RCC 7860 (cell line): ENCODE data around the gene ARHGAP28.

Source experiments
- DNase-seq: peaks from one replicate; pipeline ENCODE4 v3.0.0-alpha.2; 2015; ENCODE audit warnings: low spot score
- FAIRE-seq: peaks from 2 replicates; lab custom pipeline; 2012; peaks lifted over from hg19 to GRCh38; lab: Jason Lieb, UNC

Gene ARHGAP28, protein sequence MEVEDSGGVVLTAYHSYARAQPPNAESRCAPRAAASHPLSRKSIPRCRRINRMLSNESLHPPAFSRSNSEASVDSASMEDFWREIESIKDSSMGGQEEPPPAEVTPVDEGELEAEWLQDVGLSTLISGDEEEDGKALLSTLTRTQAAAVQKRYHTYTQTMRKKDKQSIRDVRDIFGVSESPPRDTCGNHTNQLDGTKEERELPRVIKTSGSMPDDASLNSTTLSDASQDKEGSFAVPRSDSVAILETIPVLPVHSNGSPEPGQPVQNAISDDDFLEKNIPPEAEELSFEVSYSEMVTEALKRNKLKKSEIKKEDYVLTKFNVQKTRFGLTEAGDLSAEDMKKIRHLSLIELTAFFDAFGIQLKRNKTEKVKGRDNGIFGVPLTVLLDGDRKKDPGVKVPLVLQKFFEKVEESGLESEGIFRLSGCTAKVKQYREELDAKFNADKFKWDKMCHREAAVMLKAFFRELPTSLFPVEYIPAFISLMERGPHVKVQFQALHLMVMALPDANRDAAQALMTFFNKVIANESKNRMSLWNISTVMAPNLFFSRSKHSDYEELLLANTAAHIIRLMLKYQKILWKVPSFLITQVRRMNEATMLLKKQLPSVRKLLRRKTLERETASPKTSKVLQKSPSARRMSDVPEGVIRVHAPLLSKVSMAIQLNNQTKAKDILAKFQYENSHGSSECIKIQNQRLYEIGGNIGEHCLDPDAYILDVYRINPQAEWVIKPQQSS

DNA sequence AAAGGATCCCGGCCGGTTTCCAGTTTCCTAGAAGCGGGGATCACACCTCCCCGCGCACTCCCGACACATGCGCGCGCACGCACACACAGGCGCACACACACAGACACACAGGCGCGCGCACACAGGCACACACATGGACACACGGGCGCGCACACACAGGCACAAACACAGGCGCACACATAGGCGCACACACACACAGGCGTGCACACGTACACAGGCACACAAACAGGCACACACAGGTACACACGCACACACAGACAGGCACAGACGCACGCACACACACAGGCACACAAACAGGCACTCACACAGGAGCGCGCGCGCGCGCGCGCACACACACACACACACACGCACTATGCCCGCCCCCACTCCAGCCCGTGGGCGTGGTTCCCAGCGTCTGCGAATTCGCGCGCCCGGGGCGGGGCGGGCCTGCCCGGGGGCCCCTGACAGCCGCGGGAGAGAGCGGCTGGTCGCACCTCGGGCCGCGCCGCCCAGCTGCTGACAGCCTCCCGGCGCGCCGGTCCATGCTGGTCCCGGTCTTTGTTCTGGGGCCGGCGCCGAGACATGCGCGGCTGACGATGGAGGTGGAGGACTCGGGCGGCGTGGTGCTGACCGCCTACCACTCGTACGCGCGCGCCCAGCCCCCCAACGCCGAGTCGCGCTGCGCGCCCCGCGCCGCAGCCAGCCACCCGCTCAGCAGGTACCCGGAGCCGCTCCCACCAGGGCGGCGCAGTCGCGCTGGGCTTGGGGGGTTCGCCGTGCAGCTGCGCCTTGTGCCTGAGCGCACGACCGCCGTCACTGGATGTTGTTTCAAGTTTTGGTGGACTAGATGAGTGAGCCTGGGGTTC is at the start of gene ARHGAP28:
Gene ARHGAP28 (plus strand): TSS at position 470 of the 845 bp plus-strand sequence. CDS start 106 bp downstream, at position 576.
- DNase-seq: peak; percentile 63

DNA sequence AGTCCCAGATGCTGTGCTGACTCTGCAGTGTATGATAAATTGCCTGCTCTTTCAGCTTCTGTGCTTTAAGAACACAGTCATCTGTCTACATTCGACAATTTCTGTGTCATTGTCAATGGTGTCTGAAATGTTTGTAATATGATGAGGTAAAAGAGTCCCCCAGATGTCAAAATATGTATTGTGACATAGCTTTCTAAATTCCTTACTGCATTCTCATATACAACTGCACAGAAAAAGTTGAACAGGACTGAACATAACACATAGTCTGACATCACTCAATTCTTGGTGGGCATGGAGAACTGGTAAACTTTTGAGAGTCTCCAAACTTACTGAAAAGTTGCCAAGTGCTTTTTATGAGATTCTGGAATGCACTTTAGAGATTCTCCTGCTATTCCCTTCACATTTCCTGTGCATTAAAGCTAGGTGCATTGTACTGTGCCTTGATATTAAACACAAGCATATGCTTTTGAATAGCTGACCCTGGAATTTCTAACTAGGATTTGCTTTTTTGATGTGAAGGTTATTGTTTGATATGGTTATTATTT is 48.1 kb upstream of the ARHGAP28 start:
- DNase-seq: no peak
- FAIRE-seq: no peak

More for the DNA sequence above, at the start of gene ARHGAP28:
- no peak for FAIRE-seq

DNA sequence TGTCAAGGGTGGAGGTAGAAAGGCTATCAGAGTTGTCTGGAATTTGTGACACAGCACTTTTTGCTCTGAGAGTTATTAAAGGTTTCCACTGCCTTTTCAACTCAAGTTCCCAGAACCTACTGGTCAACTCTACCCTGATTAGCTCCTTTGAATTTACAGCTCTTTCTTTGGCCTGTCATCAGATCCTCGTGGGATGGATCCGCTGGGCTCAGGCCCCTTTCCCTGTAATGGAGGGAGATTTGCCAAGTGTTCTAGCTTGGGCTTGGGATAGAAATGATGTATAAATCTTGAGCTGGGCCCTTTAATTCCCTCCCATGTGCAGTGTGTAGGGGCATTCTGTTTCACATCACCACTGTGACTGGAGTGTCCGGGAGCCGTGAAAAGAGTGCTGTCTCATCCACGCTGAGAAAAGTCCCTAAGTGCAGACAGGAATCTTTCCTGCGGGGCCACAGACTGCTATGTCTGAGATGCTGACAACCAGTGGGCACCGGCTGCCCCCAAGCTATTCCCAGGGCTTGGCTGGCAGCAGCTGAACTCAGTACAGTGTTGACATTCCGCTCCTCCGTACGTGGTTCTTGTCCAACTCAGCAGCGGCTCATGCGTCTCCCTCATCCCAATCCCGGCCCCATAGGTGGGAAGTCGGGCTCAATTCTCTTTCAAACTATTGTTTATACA is 46.9 kb upstream of the ARHGAP28 start:
- no peak for DNase-seq
- FAIRE-seq: no peak

DNA sequence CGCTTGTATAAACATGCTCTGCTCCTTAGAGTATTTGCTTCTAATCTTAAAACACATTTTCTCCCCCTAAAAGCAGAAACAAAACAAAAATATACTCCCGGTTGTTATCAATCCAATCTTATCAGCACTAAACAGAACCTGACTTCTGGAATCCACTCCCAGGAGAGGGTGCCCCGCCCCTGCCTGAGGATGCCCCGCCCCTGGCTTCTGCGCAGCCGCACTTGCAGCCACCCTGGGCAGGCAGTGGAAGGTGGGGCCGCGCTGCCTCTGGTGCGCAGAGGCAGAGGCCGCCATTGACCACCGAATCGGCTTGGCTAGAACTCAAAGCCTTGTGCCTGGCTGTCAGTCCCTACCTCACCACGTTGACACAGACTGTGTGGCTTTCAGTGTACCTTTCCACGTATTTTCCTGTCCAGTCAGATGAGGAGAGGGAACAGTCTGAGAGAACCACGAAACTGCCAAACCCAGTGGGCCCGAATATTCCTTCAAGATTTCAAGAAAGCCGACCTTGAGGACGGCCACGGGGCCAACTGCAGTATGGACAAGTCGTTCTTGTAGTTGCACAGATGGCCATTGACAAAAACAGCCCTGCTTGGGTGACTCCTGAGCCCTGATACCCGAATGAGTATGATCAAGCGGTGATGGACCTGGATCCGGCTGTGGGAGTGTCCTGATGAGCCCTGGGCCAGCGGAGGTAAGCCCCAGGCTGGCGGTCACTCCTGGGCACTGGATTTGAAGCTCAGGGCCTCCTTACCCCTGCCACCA is 46.2 kb upstream of the ARHGAP28 start:
- FAIRE-seq: no peak

DNA sequence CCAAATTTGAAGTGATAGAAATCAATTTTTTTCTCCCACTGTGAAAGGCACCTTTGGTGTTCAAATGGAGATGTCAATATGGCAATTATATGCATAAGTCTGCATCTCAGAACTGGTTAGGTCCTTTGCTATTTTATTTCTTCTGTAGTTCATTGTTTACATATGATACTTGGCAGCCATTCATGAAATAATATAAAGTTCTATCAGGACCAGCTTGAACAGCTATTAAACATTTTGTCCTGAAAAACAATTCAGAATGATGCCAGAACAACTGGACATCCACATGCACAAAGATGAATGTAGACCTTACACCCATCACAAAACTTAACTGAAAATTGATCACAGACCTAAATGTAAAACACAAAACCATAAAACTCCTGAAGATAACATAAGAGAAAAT is 41.8 kb upstream of the ARHGAP28 start:
- FAIRE-seq: no peak
- no peak for DNase-seq

More for the DNA sequence above, 46.2 kb upstream of the ARHGAP28 start:
- DNase-seq: no peak

DNA sequence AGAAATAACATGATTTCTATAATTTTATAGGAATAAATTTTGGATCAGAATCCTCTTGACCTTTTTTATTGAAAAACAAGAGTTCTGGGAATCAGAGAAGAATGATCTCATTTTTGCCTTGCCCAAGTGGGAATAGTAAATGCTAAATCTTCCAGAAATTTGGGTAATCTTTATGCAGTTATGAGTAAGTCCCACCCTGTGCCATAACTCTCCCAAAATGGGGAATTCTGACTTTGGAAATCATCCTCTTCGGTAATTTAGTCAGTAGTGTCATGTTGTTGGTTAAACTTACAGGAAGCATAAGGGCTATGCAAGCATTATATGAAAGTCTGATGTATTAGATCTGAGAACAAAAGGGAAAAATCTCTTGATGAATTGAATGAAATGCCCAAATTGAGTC is 20.6 kb upstream of the ARHGAP28 start:
- no peak for FAIRE-seq
- no peak for DNase-seq

DNA sequence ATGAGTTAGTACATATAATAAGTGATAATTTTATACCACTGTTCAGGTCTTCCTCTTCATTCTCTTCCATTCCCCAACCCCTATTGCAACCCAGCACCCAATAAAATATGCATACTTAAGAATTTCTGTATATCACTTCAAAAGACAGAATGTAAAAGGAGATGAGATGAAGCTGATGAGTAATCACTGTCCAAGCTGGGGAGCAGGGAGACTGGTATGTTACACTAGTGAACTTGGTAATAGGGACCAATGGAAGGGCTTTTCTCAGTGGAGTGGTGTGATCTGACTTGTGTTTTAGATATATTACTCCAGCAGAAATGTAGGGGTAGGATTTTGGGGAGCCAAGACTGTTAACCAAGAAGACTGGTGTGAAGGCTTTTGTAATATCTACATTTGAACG is 18.0 kb upstream of the ARHGAP28 start:
- DNase-seq: no peak
- FAIRE-seq: no peak

DNA sequence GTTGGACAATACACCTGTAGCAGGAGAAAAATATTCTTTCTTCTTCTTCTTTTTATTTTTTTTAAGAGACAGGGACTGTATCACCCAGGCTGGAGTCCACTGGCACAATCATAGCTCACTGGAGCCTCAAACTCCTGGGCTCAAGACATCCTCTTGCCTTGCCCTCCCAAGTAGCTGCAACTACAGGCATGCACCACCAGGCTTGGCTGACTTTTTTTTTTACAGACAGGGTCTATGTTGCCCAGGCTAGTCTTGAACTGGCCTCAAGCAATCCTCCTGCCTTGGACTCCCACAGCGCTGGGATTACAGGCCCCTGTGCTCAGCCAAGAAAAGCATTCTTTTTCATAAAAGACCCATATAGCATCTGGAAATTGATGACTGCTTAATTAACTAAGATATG is 17.1 kb upstream of the ARHGAP28 start:
- DNase-seq (no peak), FAIRE-seq (no peak)

DNA sequence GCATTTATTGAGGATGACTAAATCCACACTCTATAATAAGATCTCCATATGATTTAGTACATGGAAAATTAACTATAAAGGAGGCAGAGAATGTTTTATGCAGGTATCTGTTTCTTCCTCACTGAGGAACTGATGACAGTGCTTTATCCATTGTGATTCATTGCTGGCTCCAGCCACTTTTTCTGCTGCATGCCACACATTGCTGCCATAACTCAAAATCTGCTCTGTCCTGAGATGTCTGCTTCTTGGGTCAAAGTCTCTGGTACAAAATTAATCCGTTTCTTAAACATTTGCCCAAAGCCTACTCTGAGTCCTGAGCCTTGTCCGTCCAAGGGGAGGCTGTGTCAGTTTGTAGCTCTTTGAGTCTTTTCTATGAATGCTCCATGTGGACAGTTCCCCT is 15.5 kb upstream of the ARHGAP28 start:
- peak; percentile 67 for FAIRE-seq
- DNase-seq: peak; percentile 67

DNA sequence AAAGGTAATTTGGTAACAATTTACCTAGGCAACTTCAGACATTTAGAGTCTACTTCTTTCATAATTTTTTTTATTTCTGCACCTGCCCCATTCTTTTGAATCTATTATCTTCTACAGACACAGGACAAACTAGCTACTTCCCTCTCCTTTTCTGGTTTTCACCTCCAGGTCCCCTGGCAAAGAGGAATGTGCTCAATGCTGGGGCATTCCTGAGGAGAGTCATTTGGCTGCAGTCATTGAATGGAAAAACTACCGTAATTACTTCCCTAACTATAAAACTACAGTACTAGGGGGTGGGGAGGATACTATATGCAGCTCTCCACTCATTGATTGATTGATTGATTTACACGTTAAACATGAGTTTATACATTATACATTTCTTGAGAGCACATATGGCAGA is 11.2 kb upstream of the ARHGAP28 start:
- DNase-seq: no peak
- no peak for FAIRE-seq

DNA sequence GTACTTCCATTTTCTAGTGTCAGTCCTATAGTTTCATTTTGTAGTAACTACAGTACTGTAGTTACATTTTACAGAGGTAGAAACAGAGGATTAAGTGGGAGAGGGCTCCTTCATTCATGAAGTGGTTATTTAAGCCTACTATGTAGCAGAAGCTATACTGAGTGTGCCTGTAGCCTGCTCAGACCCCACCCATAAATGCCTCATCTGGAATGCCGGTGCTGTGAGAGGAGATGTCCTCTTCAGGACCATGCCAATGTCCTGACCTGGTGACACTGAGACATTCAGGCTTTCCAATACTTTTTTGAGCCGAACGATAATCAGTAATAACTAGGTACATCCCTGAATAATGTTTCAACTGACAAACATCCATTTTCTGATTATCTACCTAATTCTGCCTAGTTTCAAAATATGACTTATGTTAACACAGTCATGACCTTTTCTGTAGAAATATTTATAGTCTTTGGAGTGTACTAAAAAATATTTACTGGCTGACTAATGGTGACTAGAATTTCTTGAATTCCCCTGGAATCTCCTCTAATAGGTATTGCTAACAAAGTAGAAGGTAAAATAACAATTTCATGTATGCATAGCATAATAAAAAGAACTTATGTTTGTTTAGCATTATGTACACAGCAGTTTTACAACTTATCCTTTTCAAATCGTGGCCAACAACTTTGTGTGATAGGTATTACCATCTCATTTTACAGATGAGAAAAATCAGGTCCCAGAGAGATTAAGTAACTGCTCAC is 10.2 kb upstream of the ARHGAP28 start:
- FAIRE-seq: no peak

DNA sequence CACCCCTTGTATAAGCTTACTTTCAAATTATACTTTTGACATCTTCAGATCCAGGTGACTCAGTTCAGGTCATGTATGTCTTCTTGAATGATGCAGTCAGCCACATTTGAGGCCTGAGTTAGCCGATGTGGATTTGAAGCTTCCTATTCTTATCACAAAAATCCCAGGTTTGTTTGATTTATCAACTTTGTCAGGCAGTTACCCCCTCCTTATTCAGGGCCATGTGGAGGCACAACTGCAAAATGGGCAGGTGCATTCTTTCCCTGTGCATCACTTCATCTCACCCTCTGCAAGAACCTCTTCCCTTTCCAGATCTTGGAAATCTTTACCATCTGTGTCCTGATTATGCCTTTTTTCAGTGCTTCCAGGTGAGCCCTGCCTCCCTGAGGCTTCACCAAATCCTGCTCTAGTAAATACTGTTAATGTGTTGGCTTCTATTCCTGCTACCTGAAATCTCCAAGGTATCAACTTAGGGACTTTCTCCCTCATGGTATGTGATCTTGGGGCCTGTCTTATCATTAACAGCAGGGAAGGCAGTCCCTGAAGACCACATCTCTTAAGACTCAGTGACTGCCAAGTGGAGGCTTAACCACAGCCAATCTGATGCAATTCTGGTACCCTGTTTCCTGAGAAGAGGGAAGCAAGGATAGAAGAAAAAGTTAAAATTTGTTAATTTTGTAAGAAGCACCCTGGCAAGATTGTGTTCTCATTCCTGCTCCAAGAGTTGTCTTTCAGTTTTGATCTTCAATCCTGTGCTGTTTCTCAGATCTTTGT is 9.4 kb upstream of the ARHGAP28 start:
- FAIRE-seq (no peak), DNase-seq (no peak)

More for the DNA sequence above, 10.2 kb upstream of the ARHGAP28 start:
- no peak for DNase-seq

DNA sequence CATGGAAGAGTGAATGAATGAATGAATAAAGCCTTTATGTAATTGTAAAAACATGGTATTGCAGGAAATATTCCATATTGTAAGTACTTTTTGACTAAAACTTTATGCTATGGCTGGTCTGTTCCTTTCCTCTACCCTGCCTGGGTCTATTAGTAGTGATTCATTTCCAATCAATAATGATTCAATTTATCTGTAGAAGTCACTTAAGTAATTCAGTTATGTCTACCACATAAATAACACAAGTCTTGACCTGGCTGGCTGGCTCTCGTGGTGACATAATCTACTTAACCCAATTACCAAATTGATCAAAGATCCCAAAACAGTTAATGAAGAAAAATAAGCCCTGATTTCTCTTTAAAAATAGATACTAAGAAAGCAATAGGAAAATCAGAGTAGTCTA is 7.8 kb upstream of the ARHGAP28 start:
- no peak for FAIRE-seq
- no peak for DNase-seq

DNA sequence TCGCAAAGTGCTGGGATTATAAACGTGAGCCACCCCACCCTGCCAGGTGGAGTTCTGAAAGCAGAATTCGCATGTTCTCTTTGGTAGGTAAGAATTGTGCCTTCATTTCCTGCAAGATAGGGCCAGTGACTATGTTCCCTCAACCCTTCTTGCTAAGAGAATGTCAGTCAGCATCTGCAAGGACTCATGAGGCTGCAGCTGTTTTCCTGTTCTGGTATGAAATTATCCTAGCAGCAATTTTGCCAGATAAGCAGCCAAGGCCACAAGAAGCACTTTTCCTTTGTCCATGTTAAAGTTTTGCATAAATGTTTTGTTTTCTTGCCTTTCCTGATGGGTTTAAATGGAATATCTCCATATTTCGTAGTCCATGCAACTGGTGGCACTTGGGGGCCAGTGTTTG is 6.8 kb upstream of the ARHGAP28 start:
- DNase-seq (no peak), FAIRE-seq (no peak)

DNA sequence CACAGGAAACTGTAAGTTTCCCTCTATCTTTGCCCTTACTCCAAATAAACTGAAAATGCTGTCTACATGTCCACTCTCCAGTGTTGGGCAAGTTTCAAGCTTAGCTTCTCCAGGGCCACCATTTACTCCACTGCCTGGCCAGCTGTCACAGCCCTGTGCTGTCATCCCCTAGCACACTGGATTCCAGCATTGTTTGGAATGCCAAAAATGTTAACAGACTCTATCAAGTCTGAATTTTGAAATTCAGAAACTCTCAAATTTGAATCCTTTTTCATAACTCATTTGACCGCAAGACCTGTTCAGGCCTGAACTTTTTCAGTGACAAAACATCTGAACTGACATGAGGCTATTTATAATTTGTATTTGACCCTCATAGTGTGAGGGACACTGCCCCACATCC is 5.2 kb upstream of the ARHGAP28 start:
- no peak for FAIRE-seq
- no peak for DNase-seq

DNA sequence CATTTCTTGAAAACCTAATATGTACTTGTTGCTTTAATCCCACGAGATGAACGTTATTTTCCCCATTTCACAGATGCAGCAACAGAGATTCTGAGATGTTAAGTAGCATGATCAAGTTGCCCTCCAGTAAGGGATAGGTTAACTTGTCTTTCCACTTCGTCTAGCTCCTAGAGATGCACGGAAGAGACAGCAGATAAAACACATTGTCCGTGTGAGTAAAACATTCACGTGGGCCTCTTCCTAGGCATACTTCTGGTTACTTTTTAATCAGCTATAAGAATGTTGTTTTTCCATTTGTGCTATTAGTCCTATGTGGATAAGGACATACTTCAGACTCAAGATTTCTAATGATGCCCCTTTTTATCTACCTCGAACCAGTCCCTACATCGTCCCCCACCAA is 1.2 kb upstream of the ARHGAP28 start:
- FAIRE-seq (peak; percentile 38), DNase-seq (no peak)

DNA sequence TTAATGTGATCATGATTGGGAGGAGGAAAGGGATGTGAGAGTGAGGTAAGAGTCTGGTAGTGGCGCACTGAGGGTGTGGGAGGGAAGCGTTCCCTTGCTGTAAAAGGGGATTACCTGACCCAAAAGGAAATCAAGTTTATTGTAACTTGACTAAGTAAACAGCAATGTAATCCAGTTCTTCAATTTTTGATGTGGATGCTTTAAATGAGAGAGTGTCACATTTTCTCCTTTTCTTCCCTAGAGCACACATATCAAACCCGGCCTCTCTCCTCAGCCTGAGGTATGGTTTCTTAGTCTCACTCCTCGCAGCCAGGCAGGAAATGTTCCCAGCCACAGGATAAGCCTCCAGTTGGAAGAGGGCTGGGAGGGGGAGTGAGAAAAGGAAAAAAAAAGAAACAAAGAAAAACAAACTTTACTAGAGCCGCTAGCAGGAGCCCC is 688 bp upstream of the ARHGAP28 start:
- FAIRE-seq: no peak
- DNase-seq: no peak
